T follicular helper cell (primary cell): ENCODE data around the gene PWWP2B.
"Not testable (repeated sequence)": the region's sequence is repeated elsewhere in the genome, so short reads cannot be mapped to it uniquely, and the experiment has no call there.

Experiments used
- DNase-seq: peaks from one replicate; pipeline ENCODE4 v3.0.0-alpha.2; 2020; ENCODE audit warnings: low read depth

The PWWP2B gene

DNA sequence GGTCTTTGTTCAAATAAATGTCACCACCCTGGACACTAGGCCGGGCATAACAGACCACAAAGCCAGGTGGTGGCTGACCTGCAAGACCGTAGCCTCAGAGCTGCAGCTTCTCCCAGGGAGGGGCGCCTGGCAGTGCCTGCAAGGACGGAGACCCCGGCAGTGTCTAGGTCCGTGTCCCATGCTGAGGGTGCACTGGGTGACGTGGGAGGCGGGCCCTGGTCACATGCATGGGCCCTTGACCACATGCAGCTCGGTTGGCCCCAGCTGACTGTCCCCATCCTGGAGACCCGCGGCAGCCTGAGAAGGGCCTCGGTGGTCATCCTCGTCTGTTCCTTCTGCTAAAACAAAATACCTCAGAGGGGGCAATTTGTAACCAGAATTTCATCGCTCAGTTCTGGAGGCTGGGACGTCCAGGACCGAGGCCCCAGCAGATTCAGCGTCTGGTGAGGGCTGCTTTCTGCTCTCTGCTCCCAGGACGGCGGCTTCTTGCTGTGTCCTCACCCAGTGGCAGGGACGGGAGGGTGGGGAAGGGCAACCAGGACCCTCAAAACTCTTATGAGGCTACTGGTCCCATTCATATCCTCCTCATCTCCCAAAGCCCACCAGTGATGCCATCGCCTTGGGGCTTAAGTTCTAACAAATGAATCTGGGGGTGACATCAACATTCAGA is 36.8 kb downstream of the PWWP2B start:
- DNase-seq, result no peak

DNA sequence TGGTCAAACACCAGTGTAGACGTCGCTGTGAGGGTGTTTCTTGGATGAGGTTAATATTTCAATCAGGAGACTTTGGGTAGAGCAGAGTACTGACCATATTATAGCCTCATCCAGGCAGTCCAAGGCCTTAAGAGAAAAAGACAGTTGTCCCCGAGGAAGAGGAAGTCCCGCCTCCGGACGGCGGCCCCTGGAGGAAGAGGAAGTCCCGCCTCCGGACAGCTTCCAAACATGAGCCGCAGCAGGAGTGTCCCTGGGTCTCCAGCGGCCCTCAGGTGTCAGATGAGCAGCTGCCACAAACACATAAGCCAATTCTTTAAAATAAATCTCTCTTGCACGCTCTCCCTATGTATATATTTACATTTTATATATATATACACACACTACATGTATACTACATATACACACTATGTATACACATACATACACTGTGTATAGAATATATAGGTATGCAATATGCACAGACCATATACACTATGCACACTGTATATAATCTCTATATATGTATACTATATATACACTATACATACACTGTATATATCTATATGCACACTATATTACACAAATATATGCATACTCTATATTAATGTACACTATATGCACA is 37.5 kb downstream of the PWWP2B start:
- DNase-seq, result no peak

DNA sequence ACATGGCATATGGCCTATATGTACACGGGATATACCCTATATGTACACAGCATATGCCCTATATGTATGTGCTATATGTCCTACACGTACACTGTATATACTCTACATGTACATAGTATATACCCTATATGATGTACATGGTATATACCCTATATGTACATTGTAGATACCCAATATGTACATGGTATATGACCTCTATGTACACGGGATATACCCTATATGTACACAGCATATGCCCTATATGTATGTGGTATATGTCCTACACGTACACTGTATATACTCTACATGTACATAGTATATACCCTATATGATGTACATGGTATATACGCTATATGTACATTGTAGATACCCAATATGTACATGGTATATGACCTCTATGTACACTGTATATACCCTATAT is 38.3 kb downstream of the PWWP2B start:
- not testable (repeated sequence) for DNase-seq

DNA sequence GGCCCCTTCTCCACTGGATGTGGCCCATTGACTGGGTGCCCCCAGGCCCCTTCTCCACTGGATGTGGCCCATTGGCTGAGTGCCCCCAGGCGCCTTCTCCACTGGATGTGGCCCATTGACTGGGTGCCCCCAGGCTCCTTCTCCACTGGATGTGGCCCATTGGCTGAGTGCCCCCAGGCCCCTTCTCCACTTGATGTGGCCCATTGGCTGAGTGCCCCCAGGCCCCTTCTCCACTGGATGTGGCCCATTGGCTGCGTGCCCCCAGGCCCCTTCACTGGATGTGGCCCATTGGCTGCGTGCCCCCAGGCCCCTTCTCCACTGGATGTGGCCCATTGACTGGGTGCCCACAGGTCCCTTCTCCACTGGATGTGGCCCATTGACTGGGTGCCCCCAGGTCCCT is 39.1 kb downstream of the PWWP2B start:
- DNase-seq, result not testable (repeated sequence)

DNA sequence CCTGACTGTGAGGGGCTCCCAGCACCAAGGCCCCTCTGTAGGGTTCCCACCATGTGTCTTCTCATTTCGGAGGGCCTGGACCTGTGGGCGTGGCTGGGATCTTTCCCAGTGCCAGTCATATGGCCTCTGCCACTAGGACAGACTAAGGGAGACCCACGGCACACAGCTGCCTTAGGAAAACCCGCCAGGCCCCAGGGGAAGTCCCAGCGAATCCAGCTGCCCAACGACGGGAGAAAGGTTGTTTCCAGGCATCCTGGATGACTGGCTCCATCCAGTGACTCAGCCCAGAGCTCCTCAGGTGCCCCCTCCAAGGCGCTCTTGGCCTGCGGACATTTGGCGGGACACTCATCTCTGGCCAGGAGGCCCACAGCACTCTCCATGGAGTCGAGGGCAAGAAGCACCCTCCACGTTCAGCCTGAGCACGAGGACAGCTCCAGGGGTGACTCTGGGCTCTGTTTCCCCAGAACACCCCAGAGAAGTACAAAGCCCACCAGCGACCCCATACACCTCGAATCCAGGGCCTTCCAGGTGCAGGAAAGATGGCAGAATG is 39.9 kb downstream of the PWWP2B start:
- no peak for DNase-seq

DNA sequence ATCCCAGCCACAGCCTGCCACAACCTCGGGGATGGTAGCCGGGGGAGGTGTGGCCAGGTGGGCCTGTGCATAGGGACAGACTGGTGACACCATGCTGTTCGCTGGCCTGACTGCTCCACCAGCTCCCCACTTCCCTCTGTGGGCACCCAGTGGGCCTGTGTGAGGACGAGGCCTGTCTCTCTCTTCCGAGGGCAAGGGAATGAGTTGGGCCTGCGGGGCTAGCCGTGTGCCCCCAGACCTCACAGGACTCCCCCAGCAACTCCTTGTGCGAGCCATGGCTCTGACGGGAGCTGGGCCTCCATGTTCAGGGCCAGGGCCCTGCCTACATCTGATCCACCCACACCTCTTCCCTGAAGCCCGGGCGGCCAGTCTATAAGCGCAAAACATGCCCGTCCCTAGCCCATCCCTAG is 40.5 kb downstream of the PWWP2B start:
- DNase-seq, result no peak

DNA sequence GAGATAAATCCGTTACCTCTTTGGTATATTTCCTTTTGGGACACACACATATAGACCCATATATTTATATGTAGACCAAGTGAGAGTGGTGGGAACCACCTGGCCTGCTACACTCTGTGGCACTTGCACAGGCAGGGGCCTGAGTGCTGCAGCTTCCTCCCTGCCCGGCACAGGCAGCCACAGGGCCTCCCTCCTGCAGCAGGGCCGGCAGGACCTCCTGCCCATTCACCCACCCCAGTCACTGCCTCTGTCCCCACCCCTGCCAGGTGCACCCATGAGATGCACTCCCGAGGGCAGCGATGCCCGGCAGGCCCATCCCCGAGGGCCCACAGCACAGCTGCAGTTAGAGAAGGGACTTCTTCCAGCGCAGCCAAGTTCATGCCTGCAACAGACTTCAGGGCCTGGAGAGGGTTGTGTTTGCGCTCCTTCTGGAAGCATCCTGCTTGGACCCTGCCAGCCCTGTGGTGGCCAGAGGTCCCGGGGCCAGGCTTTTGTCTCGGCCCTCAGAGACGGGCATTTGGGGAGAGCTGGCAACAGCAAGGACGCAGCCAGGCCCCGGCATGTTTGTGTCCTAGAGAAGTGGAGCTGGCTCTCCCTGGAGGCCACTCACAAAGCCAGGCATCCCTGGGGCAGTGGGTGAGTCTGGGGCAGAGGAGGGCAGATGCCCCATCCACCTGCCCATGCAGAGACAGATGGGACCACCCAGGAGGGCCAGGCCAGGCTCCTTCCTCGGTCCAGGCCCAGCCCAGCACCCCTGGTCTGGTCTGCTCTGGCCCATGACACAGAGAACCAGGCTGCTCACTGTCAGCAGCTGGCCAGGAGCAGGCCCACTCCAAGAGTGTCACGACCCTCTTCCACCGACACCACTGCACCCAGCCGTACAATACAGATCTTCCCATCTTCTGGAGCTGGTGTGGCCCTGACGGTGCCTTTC is 41.4 kb downstream of the PWWP2B start:
- no peak for DNase-seq

DNA sequence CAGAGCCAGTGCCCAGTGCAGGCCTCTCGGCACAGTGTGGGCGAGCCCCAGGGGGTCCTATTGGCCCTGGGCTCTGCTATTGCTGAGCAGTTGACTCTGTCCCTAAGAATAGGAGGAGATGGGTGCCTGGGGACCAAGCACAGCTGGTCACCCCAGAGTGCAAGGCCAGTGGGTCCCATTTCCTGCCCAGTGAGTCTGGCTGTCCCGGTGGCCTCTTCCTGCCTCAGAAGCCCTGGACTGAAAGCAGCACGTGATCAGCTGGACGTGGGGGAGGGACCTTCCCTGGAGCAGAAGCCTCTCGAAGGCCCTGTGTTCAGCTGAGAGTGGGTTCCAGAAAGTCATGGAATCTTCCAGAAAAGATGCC is 42.0 kb downstream of the PWWP2B start:
- DNase-seq, result no peak

DNA sequence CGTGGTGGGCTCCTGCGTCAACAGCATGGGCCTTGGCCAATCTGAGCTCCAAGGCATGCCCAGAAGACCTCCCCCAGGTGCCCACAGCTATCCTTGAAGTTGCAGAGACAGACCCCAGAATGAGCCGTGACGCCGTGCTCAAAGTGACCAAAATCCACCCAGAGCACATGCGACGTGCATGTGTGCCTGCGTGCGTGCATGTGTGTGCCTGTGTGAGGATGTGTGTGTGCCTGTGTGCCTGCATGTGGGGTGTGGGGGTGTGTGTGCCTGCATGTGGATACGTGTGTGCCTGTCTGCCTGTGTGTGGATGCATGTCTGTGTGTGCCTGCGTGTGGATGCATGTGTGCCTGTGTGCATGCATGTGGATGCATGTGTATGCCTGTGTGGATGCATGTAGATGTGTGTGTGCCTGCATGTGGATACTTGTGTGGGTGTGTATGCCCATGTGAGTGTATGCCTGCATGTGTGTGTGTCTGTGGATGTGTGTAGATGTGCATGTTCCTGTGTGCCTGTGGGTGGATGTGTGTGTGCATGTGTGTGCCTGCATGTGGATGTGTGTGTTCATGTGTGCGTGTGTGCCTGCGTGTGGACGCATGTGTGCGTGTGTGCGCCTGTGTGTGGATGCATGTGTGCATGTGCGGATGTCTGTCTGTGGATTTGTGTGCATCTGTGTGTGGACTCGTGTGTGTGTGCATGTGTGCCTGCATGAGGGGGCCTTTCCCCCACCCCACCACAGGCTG is 42.6 kb downstream of the PWWP2B start:
- DNase-seq, result no peak

DNA sequence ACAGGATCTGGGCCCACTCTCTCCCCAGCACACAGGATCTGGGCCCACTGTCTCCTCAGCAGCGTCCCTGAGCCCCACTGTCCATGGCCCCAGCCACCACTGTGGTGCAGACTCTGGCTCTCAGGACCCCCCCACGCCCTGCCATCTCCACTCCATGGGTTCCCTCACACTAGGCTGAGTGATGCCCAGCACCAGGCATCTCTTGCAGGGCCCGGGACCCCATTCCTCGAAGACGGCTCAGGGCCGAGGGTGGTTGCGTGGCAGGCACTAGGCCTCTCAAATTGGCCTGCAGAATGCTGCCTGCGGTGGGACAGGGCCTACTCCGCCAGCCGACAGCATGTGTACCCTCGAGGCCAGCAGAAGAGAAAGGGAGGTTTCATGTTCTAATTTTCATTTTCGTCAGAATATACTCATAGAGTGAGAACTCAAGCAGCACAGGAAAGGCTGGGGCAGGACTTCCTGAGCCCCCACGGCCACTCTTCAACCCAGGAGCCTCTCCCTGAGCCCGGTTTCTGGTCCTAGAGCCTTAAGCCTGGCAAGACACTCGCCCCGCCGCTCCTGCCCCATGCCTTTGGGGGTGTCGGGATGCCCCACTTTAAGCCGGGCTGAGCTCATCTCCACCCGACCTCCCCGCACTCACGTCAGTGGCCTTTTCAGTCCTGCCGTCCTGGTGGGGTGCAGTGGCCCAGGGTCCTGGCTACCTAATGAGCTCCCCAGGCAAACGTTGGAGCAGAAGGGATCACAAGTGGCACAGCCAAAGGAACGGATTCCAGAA is 44.0 kb downstream of the PWWP2B start:
- DNase-seq, result no peak

DNA sequence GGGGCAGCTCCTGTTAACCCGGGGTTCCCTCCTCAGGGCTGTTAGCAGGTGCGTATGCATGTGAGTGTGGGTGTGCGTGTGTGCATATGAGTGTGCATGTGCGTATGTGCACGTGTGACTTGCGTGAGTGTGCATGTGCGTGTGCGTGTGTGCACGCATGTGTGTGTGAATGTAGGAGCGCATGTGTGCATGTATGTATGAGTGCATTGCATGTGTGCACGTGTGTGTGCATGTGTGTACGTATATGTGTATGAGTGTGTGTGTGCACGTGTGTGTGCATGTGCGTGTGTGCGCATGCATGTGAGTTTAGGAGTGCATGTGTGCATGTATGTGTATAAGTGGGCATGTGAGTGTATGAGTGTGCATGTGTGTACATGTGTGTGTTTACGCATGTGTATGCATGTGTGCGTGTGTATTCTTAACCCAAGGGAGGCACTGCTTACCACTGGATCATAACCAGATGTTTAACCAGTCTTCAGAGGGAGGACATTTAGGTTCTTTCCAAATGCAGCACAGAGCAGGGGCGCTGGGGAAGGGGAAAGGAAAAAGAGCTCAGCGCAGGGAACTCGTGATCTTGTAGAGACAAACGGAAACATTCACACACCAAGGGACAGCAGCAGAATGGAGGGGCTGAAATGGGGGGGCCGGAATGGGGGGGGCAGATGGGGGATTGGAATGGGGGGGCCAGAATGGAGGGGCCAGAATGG is 45.0 kb downstream of the PWWP2B start:
- no peak for DNase-seq

DNA sequence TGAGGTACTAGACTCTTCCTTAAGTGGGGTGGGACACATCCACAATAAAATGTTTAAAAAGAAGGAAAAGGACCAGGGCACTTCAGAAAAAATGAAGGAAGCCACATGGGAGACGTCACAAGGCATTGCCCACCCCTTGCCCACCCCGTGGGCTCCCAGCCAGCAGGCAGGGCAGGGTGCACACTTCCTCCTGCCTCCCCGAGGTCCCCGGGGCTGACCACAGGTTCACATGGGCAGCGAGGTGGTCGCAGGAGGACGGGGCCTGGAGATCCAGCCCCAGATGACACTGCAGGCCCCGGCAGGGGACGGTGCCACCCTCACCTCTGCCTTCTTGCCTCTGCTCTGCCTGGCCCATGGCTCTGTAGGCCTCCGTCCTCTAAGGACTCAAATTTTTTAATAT is 45.6 kb downstream of the PWWP2B start:
- no peak for DNase-seq

DNA sequence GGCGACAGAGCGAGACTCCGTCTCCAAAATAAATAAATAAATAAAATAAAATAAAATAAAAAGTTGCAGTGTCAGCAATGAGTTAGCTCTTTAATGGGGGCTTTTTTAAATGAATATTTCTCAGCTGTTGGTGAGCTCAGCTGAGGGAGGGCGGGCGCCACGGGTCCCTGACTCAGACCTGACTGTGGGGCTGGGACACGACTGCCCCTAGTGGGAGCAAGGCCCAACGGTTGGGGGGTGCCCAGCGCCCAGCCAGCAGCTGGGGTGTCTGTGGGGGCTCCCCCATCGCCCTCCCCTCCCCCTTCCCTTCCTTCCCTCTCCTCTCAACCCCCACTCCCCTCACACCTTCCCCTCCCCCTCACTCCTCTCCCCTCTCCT is 46.6 kb downstream of the PWWP2B start:
- peak; percentile 58 for DNase-seq

DNA sequence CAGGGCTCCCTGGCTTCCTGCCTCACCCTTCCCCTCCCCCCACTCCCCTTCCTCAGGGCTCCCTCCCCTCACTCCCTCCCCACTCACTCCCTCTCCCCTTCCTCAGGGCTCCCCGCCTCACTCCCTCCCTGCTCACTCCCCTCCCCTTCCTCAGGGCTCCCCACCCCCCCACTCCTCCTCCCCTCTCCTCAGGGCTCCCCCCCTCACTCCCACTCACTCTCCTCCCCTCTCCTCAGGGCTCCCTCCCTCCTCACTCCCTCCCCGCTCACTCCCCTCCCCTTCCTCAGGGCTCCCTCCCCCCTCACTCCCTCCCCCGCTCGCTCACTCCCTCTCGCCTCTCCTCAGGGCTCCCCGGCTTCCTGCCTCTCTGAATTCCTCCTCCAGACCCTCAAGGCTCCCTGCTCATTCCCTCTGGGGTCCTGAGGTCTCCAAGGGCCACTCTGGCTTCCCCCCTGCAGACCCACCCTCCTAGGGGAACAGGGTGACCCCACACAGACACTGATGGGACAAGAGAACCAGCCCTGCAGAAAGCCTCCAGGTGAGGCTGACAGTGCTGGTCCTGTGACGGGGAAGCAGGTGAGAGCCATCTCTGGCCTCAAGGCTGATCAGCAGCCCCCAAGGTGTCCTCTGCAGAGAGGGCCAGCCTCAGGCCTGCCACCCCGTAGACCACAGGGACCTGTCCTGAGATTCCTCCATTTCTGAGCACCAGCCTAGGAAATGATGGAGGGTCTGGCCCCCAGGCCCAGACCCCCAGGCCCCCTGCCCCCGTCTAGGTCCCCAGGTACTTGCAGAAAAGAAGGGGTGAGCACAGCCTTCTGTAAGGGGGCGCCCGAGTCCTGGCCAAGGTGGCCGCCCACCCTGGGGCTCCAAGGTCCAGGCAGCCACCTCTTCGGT is 47.2 kb downstream of the PWWP2B start:
- DNase-seq, result peak; percentile 26

DNA sequence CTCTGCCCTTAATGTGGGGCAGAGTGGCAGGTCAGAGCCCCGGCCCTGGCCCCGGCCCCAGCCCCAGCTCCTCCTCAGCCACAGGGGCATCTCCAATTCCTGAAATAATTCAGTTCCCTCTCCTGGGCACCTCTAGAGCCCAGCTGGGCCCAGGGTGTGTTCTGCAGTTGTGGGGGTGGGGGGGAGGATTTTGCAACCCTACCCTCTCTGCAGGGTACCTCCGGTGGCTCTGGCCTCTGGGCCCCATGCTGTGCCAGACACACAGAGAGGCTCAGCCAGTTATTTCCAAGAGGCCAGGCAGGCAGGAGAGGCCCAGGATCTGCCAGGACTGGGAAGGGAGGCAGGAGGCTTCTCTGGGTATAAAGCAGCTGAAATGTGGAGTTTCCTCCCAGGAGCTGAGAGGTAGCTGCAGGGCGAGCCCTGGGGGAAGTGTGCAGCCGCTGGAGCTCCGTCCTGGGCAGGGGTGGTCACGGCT is 47.9 kb downstream of the PWWP2B start:
- no peak for DNase-seq

DNA sequence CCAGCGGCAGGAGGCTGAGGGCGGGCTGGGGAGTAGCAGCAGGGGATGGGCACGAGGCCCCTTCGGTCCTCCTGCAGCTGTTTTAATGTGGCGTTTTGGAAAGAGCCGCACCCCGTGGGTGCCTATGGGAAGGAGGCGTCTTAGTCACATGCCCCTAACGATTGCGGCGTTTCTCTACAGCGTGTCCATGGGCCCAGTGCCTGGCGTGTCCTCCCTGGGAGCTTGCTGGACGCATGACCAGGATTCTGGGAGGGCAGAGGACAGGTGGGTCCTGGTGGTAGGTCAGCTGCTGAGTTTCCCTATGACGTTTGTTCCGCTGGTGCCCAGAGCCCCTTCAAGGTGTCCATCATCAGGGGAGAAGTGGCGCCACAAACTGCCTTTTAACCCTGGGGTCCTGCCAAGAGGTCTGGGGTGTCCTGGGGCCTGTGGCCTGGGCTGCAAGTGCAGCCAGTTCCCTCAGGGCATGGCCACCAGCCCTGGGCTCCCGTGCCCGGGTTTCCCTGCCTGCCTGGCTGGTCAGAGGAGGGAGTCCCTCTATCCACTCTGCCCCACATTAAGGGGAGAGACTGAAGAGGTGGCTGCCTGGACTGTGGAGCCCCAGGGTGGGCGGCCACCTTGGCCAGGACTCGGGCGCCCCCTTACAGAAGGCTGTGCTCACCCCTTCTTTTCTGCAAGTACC is 48.7 kb downstream of the PWWP2B start:
- no peak for DNase-seq

DNA sequence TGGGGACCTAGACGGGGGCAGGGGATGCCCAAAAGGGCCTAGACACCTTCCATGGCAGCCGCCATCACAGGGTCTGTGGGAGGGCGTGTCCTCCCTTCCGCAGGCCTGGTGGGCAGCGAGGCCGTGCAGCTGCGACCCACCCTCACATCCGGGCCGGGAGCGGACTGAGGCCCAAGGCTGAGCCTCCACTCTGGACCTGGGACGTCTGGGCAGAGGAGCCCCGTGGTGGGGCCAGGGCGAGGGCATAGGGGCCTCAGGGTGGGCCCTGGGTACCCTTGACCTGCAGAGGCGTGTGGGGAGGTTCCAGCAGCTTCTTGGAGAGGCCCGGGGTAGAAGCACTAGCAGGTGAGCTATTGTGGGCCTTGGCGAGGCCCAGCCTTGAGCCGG is 49.2 kb downstream of the PWWP2B start:
- DNase-seq, result no peak

DNA sequence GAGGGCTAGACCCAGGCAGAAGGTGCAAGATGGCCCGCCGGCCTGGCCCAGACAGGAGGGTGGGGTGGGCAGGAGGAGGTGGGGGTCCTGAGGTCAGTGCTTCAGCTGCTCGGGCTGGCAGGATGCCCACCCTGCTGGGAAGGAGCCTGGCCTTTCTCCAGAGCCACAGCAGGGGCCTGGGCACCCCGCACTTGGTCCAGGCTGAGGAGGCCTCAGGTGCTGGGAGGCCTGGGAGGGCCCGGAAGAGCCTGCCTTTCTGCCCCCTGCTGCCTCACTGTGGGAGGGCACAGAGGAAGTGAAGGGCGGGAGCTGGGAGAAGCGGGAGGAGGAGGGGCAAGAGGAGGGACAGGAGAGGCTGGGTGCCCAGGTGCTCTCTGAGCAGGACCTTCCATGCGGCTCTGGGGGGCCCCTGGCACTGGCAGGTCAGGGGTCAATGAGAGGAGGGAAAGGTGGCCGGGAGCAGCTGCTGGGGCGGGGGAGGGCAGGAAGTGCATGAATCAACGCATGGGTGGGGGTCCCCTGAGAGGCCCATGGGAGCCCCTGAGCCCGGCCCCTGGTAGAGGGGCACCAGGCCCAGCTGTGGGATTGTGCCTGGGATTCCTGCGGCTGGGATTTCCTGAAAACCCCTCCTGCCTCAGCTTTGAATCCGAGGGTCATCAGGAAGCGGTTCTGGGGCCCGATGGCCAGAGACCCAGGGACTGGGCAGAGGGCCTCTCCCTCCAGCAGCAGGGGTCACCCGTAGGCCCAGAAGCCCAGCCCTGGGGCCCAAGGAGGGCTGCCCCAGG is 49.9 kb downstream of the PWWP2B start:
- DNase-seq, result peak; percentile 50
